ENCODE measurements around the gene HIGD1B.
A peak's percentile ranks its signal among the peaks of the same experiment; 100 is the strongest.
"Not testable (repeated sequence)": the region's sequence is repeated elsewhere in the genome, so short reads cannot be mapped to it uniquely, and the experiment has no call there.

The HIGD1B gene

GRCh38 chr17:44847586-44847985 lies at the start of gene HIGD1B:
TSS of gene HIGD1B (plus strand) at chr17:44847883. CDS start at chr17:44848153, 270 bp downstream.
- DNase-seq, result no peak

DNA sequence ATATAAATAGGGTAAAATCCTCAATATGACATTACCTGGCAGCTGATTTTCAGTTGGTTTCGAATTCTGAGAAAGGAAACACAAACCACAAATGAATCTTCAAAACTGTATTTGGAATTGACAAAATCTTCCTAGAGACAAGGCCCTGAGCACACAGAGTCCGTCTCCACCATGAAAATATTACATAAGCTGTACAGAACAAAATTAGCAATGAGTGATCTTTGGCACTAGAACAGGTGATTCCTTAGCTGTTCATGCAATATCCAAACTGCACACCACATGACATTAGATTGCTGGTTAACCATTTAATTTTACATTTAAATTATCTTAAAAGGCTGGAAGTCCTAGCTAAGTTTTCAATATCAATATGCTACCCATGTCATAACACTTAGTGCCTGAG lies 49.3 kb upstream of the HIGD1B start:
- DNase-seq, result no peak

DNA sequence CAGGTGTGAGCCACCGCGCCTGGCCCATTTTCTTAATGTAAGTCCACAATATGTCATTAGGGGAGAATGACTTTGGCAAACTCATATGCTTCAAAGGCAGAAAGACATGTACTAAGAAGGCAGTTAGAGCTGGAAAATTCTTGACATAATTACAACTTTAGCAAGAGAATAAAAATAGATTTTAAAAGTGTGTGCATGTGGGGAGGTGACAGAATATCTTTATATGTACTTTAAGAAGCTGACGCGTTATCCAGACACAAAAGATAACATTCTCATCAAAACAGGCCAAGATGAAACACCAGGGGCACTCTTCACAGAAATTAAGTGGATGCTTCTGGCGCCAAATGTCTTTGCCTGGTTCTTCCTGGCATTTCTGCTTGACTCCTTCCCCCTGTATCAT lies 45.8 kb upstream of the HIGD1B start:
- no peak for DNase-seq

DNA sequence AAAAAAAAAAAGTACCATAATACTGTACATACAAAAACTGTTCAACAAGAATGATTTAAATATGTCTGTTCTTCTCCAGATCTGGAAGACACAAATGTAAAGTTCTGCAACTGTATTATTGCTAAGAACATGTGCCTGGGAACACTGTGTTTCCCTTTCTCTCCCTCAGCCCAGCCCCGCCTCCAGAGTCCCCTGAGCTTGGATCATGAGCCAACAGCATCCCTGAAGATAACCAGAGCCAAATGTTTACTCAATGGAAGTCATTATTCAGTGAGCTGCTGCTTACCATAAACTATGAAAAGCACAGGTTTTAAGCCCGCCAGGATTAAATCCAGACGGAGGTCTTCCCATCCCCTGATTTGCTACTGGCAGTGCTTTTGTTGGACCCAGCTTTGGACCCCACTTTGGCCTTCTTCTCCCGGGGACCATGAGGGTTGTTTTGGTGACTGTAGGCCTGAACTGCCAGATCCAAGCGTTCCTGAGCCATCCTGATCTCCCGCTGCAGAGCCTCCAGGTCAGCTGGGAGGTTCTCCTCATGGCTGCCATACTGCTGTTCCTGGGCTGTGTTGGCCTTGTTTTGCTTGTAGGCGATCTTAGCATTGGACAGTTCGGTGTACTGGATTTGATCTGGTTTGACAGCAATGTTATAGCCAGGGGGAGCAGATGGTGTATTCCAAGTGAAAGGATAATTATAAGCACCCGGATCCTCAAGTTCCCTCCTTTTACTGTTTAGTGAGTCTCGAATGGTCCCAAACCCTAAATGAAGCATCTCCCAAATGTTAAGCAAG lies 43.2 kb upstream of the HIGD1B start:
- DNase-seq, result peak; percentile 74

GRCh38 chr17:44807093-44807816 lies 40.4 kb upstream of the HIGD1B start:
- no peak for DNase-seq

DNA sequence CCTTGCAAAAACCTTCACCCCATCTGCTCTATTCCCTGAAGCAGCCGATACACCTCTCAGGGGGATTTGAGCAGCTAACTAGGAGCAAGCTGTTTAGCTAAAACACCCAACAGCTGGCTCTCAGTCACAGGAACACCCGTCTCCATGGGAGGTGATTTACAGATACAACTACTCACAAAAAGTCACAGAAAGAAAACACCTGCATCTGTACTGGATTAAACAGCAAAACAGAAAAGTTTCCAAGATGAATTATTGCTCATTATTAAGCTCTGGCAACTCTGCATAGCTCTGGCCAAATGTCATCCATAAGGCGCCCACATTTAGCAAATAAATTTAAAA lies 39.9 kb upstream of the HIGD1B start:
- DNase-seq, result peak; percentile 38

DNA sequence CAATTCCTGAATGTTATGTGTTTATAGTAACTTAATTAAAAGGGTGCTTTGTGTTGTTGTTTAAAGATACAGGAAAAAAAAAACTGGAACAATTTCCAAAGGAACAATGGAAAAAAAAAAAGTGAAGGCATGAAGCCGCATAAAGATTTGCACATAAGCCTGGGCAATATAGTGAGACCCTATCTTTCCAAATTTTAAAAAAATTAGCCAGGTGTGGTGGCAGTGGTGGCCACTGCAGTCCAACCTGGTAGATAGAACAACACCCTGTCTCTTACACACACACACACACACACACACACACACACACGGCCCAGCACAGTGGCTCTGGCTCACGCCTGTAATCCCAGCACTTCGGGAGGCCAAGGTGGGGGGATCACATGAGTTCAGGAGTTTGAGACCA lies 39.5 kb upstream of the HIGD1B start:
- no peak for DNase-seq

DNA sequence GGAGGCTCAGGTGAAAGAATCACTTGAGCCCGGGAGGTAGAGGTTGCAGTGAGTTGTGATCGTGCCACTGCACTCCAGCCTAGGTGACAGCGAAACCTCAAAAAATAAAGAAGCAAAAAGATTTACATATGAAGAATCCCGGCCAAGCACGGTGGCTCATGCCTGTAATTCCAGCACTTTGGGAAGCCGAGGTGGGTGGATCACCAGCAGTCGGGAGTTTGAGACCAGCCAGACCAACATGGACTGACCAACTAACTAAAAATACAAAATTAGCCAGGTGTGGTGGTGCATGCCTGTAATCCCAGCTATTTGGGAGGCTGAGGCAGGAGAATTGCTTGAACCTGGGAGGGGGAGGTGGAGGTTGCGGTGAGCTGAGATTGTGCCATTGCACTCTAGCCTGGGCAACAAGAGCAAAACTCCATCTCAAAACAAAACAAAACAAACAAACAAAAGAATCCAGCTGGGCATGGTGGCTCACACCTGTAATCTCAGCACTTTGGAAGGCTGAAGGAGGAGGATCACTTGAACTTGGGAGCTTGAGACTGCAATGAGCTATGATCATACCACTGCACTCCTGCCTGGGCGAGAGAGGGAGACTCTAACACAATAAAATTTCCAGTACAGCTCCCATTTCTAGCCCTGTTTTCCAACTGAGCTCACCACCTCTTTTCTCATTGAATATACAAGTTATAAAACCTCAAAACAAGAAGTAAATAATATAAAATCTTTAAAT lies 38.9 kb upstream of the HIGD1B start:
- DNase-seq, result not testable (repeated sequence)

- DNase-seq, result no peak
Observed at GRCh38 chr17:44812263-44812662, 35.4 kb upstream of the HIGD1B start.

GRCh38 chr17:44818508-44818907 lies 29.2 kb upstream of the HIGD1B start:
- DNase-seq, result not testable (repeated sequence)

- peak; percentile 55 for DNase-seq
Observed at GRCh38 chr17:44820631-44821212, 27.0 kb upstream of the HIGD1B start.

DNA sequence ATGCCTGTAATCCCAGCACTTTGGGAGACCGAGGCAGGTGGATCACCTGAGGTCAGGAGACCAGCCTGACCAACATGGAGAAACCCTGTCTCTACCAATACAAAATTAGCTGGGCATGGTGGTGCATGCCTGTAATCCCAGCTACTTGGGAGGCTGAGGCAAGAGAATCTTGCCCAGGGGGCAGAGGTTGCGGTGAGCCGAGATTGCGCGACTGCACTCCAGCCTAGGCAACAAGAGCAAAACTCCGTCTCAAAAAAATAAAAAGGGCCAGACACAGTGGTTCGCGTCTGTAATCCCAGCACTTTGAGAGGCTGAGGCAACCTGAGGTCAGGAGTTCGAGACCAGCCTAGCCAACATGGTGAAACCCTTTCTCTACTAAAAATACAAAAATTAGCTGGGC lies 22.4 kb upstream of the HIGD1B start:
- not testable (repeated sequence) for DNase-seq

DNA sequence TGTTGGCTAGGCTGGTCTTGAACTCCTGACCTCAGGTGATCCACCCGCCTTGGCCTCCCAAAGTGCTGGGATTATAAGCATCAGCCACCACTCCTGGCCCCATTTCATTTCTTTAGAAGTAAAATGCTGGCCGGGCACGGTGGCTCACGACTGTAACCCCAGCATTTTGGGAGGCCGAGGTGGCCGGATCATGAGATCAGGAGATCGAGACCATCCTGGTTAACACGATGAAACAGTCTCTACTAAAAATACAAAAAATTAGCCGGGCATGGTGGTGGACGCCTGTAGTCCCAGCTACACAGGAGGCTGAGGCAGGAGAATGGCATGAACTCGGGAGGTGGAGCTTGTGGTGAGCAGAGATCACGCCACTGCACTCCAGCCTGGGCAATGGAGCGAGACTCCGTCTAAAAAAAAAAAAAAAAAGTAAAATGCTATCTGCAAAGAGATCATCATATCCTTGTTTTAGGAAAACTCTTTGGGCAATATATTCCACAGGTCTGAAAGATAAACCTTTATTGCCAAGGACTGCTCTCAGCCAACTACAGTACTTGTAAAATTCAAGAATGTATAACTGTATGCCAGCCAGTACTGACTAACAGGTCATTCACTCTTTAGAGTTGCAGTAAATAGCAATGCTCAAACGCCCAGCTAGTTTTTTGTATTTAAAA lies 21.4 kb upstream of the HIGD1B start:
- DNase-seq, result no peak

- DNase-seq, result no peak
Observed at GRCh38 chr17:44827863-44828262, 19.8 kb upstream of the HIGD1B start.

DNA sequence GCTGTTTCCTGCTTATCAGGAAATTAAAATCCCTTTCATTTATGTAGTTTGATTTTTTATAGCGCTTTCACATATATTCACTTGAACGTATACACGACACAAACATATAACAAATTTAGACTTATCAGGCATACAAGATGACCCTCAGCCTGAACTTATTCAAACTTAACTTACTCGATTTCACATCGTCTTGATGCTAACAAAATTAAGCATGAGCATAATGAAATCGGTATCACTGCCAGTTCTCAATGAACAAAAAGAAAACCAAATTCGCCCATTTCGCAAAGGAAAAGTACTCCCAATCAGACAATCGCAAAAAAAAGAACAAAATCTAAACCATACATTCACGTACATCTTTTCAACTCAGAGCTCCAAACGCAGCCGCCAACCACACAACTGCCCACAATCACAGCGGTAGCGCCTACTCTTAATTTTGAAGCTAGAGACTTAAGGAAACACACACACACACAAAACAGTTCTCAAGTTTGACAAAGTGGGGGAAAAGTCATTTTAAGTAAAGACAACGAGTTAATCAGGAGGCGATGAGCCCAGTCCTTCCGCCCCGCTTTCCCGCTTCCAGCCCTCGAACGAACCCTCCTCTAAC lies 18.7 kb upstream of the HIGD1B start:
- peak; percentile 81 for DNase-seq

GRCh38 chr17:44829523-44830358 lies 17.9 kb upstream of the HIGD1B start, which contains the start of gene GJC1:
TSS of gene GJC1 (minus strand) at chr17:44830287. CDS start at chr17:44805817, 24,470 bp downstream.
- peak; percentile 86 for DNase-seq

- peak; percentile 78 for DNase-seq
Observed at GRCh38 chr17:44830359-44831288, 17.1 kb upstream of the HIGD1B start.

GRCh38 chr17:44831371-44831770 lies 16.3 kb upstream of the HIGD1B start:
- no peak for DNase-seq

- DNase-seq, result peak; percentile 35
Observed at GRCh38 chr17:44832805-44833204, 14.9 kb upstream of the HIGD1B start.

- no peak for DNase-seq
Observed at GRCh38 chr17:44837196-44837595, 10.5 kb upstream of the HIGD1B start.
